ENCODE data around the gene SEMA4B. TPM values are rescaled to one million over a fixed set of nuclear protein-coding genes. Genes with fewer than 3 reads are reported as not detected.

Gene SEMA4B
- total and polyA plus RNA-seq, 10 of the 15 experiments (the other 5 are each of a cell fraction or from before 2014, with no cell fraction given): 0.87 to 26.0 (median 9.3) TPM

- RAD21 ChIA-PET (ENCODE audit: unreplicated experiment): interaction anchor here (0.7 to 3.6 kb wide), 6 partner anchors 9 to 72 kb away, joined by 3 to 25 read pairs (median 8); partner anchors contain the start of gene SEMA4B
- no peaks in the 10 kb centered on the region for H3K9me3 ChIP-seq (replicated peaks; ENCODE audit: control insufficient read depth, insufficient read depth, low read length)
- 50% methylated on average over 2 of the region's 2 CpGs for WGBS (ENCODE audit: insufficient coverage, insufficient replicate concordance, low lambda C conversion rate, missing lambda C conversion rate)
- peaks cover 2% of the 10 kb centered on the region; the same call in 1 of the 2 replicates for H3K4me1 ChIP-seq (ENCODE audit: control insufficient read depth, insufficient read depth, low read length)
- DNase-seq (ENCODE audit: low read depth, low spot score): no peak
- CTCF ChIA-PET: interaction anchor here (0.6 to 4.2 kb wide), 12 partner anchors 9 to 179 kb away, joined by 3 to 40 read pairs (median 5); partner anchors contain the start of genes CIB1 and GDPGP1
- no peak overlapping the region for H3K9ac ChIP-seq (ENCODE audit: control insufficient read depth, insufficient read depth, low read length)
- POLR2A ChIA-PET: interaction anchor here (0.5 to 2.4 kb wide), 3 partner anchors 11 to 61 kb away, joined by 4 to 15 read pairs (median 8); partner anchors contain the start of genes CIB1 and GDPGP1
- peaks cover 5 to 13% of the 10 kb centered on the region in 2 experiments; a peak in 3 of 4 replicates for H3K36me3 ChIP-seq (ENCODE audit: control insufficient read depth in 2 of 2, insufficient read depth in 2 of 2, low read length in 1 of 2)
- no TSS peak for BruUV-seq (replicated peaks)
- no peaks in the 10 kb centered on the region for H3K27me3 ChIP-seq (replicated peaks in 1 of 2; ENCODE audit: control insufficient read depth in 2 of 2, insufficient read depth in 2 of 2, low read length in 1 of 2)
- H3K79me2 ChIP-seq (ENCODE audit: control insufficient read depth, insufficient read depth, low read length): no peaks in the 10 kb centered on the region
- intact Hi-C loops (cut with micrococcal nuclease; ENCODE audit: unreplicated experiment) (no loop called here), in situ Hi-C loops (cut with MboI) (no loop called here)
- H2AFZ ChIP-seq (ENCODE audit: control insufficient read depth, low read depth, low read length): no peak overlapping the region
- H4K20me1 ChIP-seq (ENCODE audit: control insufficient read depth, insufficient read depth): no peaks in the 10 kb centered on the region; the same call in 1 of the 2 replicates
- FAIRE-seq: no peak
- SMC1A ChIA-PET (ENCODE audit: uncharacterized antibody, unreplicated experiment): interaction anchor here (0.7 to 3.0 kb wide), 10 partner anchors 9 to 324 kb away, joined by 3 to 24 read pairs (median 4); partner anchors contain the start of genes CIB1 and GDPGP1
- H3K4me2 ChIP-seq (ENCODE audit: control insufficient read depth, insufficient read depth): no peak overlapping the region
- ATAC-seq: no peak
- no peak overlapping the region for H3K4me3 ChIP-seq
- H3K27ac ChIP-seq (ENCODE audit: control insufficient read depth, insufficient read depth): no peak overlapping the region
- TF ChIP-seq JUNB (IDR thresholded peaks at IDR 0.05) (no peak), TAF1 (IDR thresholded peaks at IDR 0.05; ENCODE audit: borderline replicate concordance, low read depth, low read length) (no peak), ZBTB11 (CRISPR knock-in tag; IDR thresholded peaks at IDR 0.05) (no peak), NFIC (IDR thresholded peaks at IDR 0.05; ENCODE audit: low read depth, low read length) (no peak), SKIL (IDR thresholded peaks at IDR 0.05; ENCODE audit: low read depth, poor library complexity, severe bottlenecking) (no peak), GABPA (IDR thresholded peaks at IDR 0.05; ENCODE audit: low read depth) (no peak), MXI1 (IDR thresholded peaks at IDR 0.05; ENCODE audit: low read depth, low read length) (no peak), SPI1 (IDR thresholded peaks at IDR 0.05; ENCODE audit: borderline replicate concordance, insufficient read depth, low read depth, low read length) (no peak), NFYB (IDR thresholded peaks at IDR 0.05; ENCODE audit: insufficient read depth, low read depth, low read length) (no peak), TARDBP (IDR thresholded peaks at IDR 0.05; ENCODE audit: borderline replicate concordance) (no peak), REST (IDR thresholded peaks at IDR 0.05; ENCODE audit: low read depth, low read length) (no peak), ZZZ3 (IDR thresholded peaks at IDR 0.05; ENCODE audit: control insufficient read depth, insufficient read length, low read depth) (no peak), IKZF2 (IDR thresholded peaks at IDR 0.05) (no peak)
Observed at GRCh38 chr15:90222547-90222946, 21.4 kb downstream of the SEMA4B start.
